GM19193 (cell line): ENCODE results near the gene ATP6V0D1.

Experiments
- POLR2A ChIP-seq: IDR thresholded peaks from 4 replicates; pipeline ENCODE4 v1.6.1; 2011; ENCODE audit not compliant: insufficient read depth, insufficient read length; ENCODE audit errors: extremely low read depth

The ATP6V0D1 gene

DNA sequence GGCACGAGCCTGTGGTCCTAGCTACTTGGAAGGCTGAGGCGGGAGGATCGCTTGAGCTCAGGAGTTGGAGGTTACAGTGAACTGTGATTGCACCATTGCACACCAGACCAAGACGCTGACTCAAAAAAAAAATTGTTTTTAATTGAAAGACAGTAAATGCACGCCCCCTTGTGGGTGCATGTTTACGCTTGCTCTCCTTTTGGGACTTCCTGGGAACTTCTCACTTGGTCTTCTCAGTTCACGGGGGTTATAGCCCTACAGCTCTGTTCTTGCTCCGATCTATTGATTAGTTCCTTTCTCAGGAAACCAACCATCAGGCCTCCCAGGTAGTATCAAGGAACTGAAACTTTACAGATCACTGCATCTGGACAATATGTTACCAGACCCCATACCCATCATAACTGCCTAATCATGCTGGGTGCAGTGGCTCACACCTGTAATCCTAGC lies 33.4 kb upstream of the ATP6V0D1 start:
- no peak for TF ChIP-seq POLR2A

DNA sequence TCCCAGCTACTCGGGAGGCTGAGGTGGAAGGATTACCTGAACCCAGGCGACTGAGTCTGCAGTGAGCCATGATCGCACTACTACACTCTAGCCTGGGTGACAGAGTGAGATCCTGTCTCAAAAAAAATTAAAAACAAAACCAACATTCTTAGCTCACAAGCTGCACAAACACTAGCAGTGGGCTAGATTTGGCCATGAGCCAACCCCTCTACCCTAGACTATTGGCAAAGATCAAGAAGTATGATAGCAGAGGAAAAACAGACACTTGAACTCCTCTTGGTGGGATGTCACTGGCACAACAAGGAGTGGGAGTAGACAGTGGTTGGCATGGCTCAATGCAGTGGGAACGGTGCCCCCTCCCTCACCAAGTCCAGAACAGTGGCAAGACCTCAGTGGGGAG lies 28.1 kb upstream of the ATP6V0D1 start:
- TF ChIP-seq POLR2A: no peak

DNA sequence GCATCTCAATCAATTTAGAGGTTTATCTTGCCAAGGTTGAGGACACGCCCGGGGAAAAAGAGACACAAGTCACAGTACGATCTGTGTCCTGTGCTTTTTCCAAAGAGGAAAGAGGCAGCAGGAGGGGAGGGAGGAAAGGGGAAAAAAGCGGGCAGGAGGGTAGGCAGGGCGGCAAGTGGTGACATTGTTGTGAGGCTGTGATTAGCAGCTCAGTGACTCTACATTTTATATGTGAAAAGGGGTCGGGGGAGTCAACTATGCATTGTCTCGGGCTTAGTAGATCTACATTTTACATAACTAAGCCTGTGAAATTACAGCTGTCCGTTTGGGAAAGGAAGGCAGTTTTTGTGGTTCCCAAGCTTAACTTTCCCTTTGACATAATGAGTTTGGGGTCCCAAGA lies 25.5 kb upstream of the ATP6V0D1 start:
- no peak for TF ChIP-seq POLR2A

DNA sequence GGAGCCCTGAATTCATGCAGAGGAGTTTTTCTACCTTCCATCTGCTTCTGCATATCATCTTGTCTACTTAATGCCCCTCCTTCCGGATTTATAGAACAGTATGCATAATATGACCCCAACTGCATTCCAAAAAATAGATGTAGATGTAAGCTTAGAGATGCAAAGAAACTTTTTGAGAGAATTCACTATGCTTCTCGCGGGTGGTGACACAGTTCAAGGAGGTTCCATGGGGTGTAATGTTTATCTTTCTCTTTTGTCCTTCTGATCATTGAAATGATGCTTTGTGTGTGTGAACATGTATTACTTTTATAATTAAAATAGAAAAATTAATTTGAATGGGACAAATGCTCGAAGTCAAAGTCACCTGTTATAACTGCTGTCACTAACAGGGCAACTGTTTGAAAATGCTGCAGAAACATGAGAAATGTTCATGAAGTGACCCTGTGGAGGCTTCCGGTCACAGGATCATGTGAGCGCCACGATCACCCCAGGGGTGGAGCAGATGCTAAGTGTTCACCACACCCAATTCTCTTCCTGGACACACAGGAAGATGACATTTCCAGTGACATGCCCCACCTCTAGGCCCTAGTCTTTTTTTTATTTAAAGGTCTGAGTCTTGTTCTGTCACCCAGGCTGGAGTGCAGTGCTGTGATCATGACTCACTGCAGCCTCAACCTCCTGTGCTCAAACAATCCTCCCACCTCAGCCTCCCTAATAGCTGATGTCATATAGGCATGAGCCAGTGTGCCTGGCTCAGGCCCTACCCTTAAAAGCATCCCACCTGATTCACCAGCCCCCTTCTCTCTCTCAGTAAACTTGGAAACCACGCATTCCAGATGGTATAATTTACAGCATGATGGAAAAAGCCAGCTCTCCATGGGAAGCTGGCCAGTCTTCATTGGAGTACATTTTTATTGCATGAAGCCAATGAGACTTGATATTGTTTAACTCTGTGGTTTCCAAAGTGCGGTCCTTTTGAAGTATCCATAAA lies 23.4 kb upstream of the ATP6V0D1 start:
- no peak for TF ChIP-seq POLR2A

DNA sequence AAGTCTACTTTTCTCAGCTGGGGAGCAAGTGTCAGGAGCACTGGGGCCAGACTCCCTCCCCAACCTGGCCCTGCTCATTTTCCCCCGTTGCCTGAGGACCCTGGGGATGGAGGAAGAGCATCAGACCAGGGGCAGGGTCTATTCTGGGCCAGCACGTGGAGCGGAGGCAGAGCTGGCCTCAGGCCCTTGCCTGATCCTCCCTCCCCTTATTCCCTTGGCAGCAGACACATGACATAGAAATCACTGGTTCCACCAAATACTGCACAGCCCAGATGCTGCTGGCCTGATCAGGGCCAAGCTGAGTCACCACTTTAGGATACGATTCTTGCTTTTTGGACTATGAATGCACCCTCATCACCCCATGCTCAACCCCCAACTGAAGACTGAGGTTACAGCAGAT lies 18.1 kb upstream of the ATP6V0D1 start:
- TF ChIP-seq POLR2A: no peak

DNA sequence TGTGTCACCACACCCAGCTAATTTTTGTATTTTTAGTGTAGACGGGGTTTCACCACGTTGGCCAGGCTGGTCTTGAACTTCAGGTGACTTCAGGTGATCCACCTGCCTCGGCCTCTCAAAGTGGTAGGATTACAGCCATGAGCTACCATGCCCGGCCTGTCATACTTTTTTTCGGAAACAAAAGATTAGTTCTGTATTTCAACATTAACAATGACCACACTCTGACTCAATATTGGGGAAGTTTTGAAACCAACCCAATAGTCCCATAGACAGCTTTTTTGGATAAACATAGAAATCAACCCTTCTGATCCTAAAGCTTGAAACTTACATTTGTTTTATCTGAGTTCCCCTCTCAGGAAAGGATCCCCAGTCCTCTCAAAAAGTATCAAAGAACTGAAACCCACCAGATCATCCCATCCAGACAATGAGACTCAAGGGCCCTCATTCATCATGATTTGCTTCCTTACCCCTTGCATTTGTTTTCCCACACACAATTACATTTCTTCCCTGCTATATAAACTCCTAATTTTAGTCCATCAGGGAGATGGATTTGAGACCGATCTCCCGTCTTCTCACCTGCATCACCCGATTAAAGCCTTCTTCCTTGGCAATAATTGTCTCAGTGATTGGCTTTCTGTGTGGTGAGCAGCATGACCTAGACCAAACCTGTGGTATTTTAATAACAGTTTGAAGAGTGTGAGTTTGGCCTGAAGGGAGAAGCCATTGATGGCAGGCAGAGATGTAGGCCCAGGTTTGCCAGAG lies 9.6 kb upstream of the ATP6V0D1 start:
- no peak for TF ChIP-seq POLR2A

DNA sequence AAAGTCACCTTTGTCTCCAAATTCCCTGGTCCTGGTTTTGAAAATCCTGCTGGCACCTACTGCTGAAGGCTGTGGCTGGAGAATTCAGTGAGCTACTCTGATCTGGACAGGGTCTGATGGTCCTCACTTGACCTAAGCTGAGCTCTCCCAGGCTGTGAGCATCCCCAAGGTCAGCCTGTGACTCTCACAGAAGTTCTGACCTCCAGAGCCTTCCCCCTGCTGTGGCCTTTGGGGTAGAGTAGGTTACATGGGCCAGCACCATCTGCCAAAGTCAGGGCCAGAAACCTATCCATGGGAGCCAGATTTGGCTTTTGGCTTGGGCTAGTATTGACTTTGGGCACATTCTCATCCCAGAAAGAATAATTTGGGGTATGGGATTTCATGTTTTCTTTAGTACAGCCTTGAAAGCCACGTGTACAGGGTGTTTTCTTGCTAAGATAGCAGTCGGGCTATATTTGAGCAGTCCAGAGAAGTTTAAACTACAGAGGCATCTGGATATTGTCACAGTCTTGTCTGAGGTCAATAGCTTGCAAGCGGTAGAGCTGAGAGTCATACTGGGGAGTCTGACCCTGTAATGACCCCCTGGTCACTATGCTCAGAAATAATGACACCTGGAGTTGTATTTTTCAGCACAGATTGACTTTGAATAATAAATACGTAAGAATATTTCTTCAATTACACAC lies 8.6 kb upstream of the ATP6V0D1 start:
- TF ChIP-seq POLR2A: no peak

DNA sequence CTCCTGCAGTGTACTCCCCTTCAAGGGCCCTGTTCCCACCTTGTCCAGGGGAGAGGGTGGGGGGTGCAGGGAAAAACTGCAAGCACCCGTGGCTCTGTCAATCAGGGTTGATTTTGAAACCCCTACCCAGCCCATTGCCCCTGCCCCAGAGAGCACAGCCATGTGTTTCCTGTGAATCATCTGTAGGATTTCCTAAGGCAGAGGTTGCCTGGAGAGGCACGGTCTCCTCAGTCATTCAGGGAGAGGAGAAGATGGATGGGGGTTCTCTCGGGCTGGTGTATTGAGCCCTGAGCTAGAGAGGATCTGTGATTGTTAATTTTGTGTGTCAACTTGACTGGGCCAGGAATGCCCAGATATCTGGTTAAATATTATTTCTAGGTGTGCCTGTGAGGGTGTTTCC lies 5.8 kb upstream of the ATP6V0D1 start:
- TF ChIP-seq POLR2A: no peak

DNA sequence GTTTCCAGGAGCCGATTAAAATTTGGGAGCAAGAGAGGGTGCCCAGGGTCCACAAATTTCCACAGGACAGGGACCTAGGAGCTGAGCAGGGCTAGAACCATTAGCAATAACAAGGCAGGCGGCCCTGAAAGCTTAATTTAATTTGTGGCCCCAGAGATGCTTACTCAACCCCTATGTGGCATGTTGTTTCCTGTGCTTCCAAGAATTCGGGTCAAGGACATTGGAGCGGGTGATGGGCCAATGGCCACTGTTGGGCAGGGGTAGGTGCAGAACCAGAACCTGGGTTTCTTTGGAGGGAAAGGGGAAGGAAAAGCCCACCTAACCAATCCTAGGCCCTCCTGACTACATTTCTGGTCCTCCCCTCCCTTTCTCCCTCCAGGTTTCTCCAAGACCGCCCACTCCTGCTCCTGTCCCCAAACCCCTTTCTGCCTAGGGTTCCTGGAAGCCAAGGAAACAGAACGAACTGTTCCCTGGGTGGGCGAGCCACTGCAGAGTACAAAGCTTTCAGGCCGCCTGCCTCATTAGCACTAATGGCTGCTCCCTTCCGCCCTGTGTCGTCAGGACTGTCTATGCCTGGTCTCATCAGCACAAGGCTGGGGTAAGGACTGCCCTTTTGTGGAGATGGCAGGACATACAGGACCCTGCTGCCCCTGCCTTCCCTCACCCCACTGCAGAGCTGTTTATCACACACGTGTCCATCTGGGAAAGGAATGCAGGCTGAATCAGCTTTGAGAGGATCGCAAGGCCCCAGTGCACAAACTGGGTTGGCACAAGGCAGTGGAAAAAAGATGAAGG lies 3.0 kb upstream of the ATP6V0D1 start:
- TF ChIP-seq POLR2A: no peak

DNA sequence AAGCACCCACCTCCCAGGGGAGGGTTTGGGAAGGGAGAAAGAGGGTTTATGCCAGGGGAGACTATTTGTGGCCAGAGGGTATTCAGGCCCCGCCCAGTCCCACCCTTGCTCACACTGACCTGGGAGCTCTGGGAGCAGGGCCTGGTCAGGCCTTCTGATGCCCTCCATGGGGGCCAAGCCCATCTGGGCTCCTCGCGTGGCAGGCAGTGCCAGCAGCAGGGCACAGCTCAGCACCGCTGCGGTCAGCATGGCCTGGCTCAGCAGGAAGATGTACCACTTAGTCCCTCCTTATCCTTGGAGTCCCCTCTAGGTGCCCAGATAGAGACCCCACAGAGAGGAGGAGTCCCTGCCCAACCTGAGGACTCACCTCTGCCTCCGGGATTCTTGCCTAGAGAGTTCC lies 2.2 kb upstream of the ATP6V0D1 start, which contains the start of gene AGRP:
Gene AGRP, minus strand, starts transcription at position 398 of the 400 bp plus-strand sequence. Its CDS starts 149 bp downstream, at position 249.
- TF ChIP-seq POLR2A: no peak

DNA sequence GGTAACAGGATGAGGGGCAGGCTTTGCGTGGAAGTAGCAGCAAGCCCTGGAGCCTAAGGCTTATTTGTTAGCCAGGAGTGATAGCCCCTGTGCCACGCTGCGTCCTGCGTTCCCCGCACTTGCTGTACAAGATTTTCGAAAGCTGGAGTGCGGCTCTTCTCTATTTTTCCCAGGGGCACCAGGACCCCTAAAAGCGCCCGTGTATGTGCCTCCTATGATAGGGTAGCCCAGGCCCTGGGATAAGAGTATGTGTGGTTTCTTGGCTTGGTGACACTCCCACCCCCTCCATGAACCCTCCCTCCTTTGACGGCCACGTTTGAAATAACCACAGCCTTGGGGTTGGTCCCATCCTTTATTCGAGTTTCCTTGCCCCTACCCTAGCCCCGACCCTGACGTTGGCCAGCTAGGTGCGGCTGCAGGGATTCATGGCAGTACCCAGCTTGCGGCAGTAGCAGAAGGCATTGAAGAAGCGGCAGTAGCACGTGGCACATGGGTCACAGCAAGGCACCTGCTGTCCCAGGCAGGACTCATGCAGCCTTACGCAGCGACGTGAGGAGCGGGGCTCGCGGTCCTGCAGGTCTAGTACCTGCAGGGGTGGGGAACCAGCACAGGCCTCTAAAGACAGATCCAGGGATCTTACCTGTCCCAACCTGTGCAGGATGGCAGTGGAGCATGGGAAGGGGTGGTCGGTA lies 1.4 kb upstream of the ATP6V0D1 start:
- no peak for TF ChIP-seq POLR2A

DNA sequence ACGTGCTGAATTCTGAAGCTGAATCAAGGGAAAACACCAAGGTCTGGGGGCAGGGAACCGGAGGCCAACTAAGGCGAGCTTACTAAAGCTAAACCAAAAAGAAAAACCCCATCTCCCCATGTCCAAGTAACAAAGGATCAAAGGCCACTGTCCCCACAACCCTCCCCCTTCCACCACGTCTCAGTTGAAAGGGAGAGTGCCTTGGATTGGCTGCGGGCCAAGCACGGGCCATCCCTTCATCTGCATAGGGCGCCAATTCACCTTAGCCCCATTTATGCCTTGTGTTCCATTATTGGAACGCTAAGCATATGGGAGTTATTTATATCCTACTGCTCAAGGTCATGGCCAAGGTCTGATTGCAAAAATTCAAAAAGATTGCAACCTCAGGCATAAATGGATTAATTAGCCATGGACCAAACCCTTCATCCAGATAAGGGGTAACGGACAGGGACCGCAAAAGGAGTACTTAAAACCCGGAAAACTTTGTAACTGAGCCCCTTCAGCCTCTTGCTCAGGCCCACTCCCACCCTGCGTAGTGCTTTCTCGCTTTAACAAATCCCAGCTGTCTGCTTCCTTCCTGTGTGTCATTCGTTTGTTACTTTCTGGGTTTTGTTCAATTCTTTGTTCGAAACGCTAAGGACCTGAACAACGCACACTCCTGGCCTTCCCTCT lies 740 bp upstream of the ATP6V0D1 start:
- TF ChIP-seq POLR2A: no peak

DNA sequence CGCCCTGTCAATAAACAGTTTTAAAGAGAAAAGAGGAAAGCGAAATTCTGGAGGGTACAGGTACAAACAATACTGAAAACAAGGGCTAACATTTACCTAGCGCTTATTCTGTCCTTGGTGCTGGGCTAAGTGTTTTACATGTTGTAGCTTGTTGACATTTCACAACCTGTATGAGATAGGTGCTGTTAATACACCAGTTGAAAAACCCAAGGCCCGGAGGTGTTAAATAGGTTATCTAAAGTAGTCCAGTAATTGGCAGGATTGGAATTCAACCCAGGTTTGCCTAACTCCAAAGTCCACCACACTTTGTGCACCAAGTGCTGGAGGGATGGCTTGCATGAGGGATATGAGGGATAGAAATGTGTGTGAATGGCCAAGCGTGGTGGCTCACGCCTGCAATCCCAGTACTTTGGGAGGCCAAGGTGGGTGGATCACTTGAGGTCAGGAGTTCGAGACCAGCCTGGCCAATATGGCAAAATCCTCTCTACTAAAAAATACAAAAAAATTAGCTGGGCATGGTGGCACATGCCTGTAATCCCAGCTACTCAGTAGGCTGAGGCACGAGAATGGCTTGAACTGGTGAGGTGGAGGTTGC lies 2.9 kb downstream of the ATP6V0D1 start:
- TF ChIP-seq POLR2A: no peak
